Medulla oblongata (tissue), 1 donor: Measurements from ENCODE around the gene ARHGEF10L.
"Not testable (repeated sequence)": the region's sequence is repeated elsewhere in the genome, so short reads cannot be mapped to it uniquely, and the experiment has no call there.

Experiments used
- DNase-seq: peaks from one replicate; pipeline ENCODE4 v3.0.0-alpha.2; 2015; ENCODE audit errors: extremely low spot score

Gene ARHGEF10L

DNA sequence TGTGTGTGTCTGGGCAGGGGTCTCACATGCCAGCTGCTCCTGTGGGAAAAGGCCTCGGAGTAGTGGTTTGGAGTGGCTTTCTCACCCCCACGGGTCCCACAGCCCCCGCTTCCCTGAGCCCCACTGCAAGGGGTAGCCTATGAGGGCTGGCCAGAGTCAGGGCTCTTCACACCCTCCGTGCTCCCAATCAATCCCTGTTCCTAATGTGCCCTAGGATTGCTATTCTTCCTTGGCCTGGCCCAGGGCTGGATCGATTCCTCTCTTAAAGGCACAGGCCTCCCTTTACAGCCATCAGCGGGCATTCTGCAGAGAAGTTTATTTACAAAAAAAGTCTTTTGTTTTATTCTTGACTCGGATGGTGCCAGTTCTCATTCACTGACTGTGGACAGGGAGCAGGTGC, 196.3 kb downstream of the ARHGEF10L start:
- DNase-seq = no peak

DNA sequence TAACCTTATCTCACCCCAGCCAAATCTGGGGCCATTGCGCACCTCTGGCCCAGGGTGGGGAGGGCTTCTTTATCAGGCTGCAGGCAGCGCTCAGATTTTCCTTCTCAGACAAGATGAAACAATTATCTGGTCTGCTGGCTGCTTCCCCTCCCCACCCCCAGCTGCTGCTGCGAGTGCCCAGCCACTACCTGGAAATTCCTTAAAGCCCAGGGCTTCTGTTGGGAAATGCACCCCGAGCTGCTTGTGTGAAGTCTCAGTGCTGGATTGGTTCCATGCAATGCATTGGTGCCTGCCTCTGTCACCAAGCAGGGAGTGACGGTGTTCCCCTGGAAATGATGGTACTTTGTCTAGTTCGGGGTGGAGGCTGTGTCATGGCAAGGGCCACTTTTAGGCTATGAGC, 197.1 kb downstream of the ARHGEF10L start:
- no peak for DNase-seq

- no peak for DNase-seq
These were observed 199.6 kb downstream of the ARHGEF10L start for GRCh38 chr1:17739050-17739449.

GRCh38 chr1:17741052-17741451, 201.6 kb downstream of the ARHGEF10L start:
- DNase-seq = no peak

DNA sequence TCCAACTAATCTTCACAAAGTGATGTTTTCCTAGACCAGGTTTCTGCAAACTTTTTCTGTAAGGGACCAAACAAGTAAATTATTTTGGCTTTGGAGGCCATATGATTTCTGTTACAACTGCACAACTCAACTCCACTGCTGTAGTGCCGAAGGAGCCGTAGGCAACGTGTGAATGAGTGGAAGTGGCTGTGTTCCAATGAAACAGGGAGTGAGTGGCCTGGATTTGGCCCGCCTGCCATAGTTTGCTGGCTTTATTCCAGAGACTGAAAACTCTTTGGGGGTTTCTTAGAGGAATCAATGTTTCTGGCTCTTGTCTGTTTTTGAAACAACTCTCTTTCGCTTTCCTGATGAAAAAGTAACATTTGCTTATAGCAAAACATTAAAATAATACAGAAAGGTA, 203.1 kb downstream of the ARHGEF10L start:
- peak; percentile 7 for DNase-seq

GRCh38 chr1:17743008-17743647, 203.6 kb downstream of the ARHGEF10L start:
- DNase-seq = no peak

DNA sequence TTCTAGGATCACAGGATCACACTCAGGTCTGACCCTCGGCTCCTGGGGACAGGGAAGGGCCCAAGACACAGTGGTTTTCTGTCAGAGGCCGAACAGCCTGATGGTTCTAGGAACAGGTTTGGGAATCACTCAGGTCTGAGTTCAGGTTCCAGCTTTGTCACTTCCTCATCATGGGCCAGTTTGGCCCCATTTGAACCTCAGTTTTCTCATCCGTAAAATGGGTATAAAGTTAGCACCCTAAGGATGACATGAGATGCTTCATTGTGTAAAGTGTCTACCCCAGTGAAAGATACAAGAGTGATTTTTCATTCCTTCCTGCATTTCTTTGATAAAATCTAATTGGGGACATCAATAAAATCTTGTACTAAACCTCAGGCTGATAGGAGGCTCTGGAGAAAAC, 204.4 kb downstream of the ARHGEF10L start:
- DNase-seq = no peak

GRCh38 chr1:17744666-17745478, 205.4 kb downstream of the ARHGEF10L start:
- peak; percentile 30 for DNase-seq

DNA sequence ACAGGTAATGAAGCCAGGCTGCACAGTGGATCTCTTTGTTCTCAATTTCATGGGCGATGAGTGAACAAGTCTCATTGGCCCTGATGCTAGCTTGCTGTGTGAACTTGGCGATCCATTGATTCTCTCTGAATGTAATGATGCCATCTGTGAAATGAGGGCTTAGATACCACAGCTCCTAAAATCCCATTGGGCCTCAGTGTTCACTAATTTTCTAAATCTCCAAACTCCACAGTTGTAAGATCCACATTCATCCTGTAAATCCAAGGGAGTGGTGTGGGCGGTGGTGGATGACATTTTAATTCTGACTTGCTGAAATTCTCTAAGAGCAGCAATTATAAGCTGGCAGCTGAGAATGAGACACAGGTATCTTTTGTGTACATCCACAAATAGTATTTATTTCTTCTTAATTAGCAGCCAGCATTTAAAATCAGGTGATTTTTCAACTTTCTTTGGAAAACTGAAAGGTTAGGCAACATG, 206.0 kb downstream of the ARHGEF10L start:
- no peak for DNase-seq

GRCh38 chr1:17746281-17746680, 206.8 kb downstream of the ARHGEF10L start:
- not testable (repeated sequence) for DNase-seq

- DNase-seq = no peak
These were observed 207.4 kb downstream of the ARHGEF10L start for GRCh38 chr1:17746920-17747319.
